H1 (cell line): Measurements from ENCODE around the gene UBQLNL. TPM values are rescaled to one million over a fixed set of nuclear protein-coding genes. Genes with fewer than 3 reads are reported as not detected.

Experiments
- CTCF ChIA-PET: fragments of 300-600 bp; sonication (Branson Sonifier 250); formaldehyde crosslinking; loops from one replicate; lab custom pipeline; 2021; ENCODE audit not compliant: partially characterized antibody; lab: Charles Lee
- POLR2A ChIA-PET: fragments of 300-600 bp; sonication (Branson Sonifier 250); formaldehyde crosslinking; loops from one replicate; lab custom pipeline; 2021; ENCODE audit warnings: inconsistent platforms; ENCODE audit not compliant: partially characterized antibody; lab: Charles Lee
- DNase-seq, 2 experiments: peaks; one replicate each; pipeline versions ENCODE4 v3.0.0 to v3.0.0-alpha.2; 2010 to 2022; ENCODE audit warnings: low spot score in 2 of 2, low read depth in 1 of 2, mixed read lengths in 1 of 2
- FAIRE-seq: peaks from 2 replicates; lab custom pipeline; 2011; peaks lifted over from hg19 to GRCh38; lab: Jason Lieb, UNC
- H2AFZ ChIP-seq: 2 replicates; pipeline ENCODE4 v1.8.1; 2012; ENCODE audit warnings: low read length, inconsistent platforms
- H2AK5ac ChIP-seq: 2 replicates; pipeline ENCODE4 v1.6.1; 2013; ENCODE audit warnings: low read depth, low read length
- H2BK120ac ChIP-seq: replicated peaks from 2 replicates; pipeline ENCODE3; 2013; ENCODE audit warnings: low read depth, low read length, inconsistent platforms
- H2BK12ac ChIP-seq: 2 replicates; pipeline ENCODE4 v1.6.1; 2013; ENCODE audit warnings: low read depth, low read length
- H2BK15ac ChIP-seq: 2 replicates; pipeline ENCODE4 v1.6.1; 2013; ENCODE audit warnings: low read length
- H2BK20ac ChIP-seq: 2 replicates; pipeline ENCODE4 v1.6.1; 2013; ENCODE audit warnings: low read length
- H2BK5ac ChIP-seq: 2 replicates; pipeline ENCODE4 v1.6.1; 2013; ENCODE audit warnings: low read depth, low read length
- H3K14ac ChIP-seq: 2 replicates; pipeline ENCODE4 v1.6.1; 2013; ENCODE audit warnings: inconsistent platforms; ENCODE audit not compliant: insufficient read length
- H3K18ac ChIP-seq: 2 replicates; pipeline ENCODE4 v1.6.1; 2013; ENCODE audit warnings: low read length; ENCODE audit errors: extremely low read depth
- H3K23ac ChIP-seq: 2 replicates; pipeline ENCODE4 v1.6.1; 2013; ENCODE audit warnings: inconsistent platforms; ENCODE audit not compliant: insufficient read length
- H3K23me2 ChIP-seq: 2 replicates; pipeline ENCODE4 v1.6.1; 2013; ENCODE audit warnings: low read depth, low read length
- H3K27ac ChIP-seq: 2 replicates; pipeline ENCODE4 v1.6.1; 2011; ENCODE audit warnings: low read depth, low read length, inconsistent platforms
- H3K27me3 ChIP-seq, 4 experiments: replicated peaks in 1 of 4; 1 replicate in 1 of 4; 2 replicates in 3 of 4; pipeline versions ENCODE4 v1.6.1 to v1.8.1; 2011 to 2013; ENCODE audit warnings: low read length in 3 of 4, mild to moderate bottlenecking in 3 of 4, inconsistent platforms in 2 of 4, mixed read lengths in 2 of 4, moderate library complexity in 1 of 4; ENCODE audit not compliant: control insufficient read depth in 3 of 4, insufficient read depth in 3 of 4; ENCODE audit errors: extremely low read depth in 1 of 4
- H3K36me3 ChIP-seq, 4 experiments: 2 replicates each; pipeline versions ENCODE4 v1.6.1 to v1.8.1; 2011 to 2013; ENCODE audit warnings: mild to moderate bottlenecking in 4 of 4, low read length in 3 of 4, moderate library complexity in 2 of 4, control low read depth in 1 of 4, inconsistent platforms in 1 of 4; ENCODE audit not compliant: insufficient read depth in 4 of 4, control insufficient read depth in 2 of 4
- H3K4ac ChIP-seq: replicated peaks from 2 replicates; pipeline ENCODE3; 2013; ENCODE audit warnings: low read length, low read depth, mixed read lengths, inconsistent platforms; ENCODE audit not compliant: insufficient read length
- H3K4me1 ChIP-seq, 4 experiments: replicated peaks in 1 of 4; 1 replicate in 1 of 4; 2 replicates in 3 of 4; pipeline versions ENCODE4 v1.6.1 to v1.8.1; 2011 to 2013; ENCODE audit warnings: low read length in 3 of 4, inconsistent platforms in 2 of 4, mixed read lengths in 1 of 4; ENCODE audit not compliant: insufficient read depth in 4 of 4, control insufficient read depth in 3 of 4
- H3K4me2 ChIP-seq, 2 experiments: 2 replicates each; pipeline versions ENCODE4 v1.6.1 to v1.8.1; 2011 to 2013; ENCODE audit warnings: low read depth in 2 of 2, low read length in 2 of 2, control low read depth in 1 of 2, inconsistent platforms in 1 of 2, mild to moderate bottlenecking in 1 of 2; ENCODE audit not compliant: insufficient read depth in 1 of 2
- H3K4me3 ChIP-seq, 4 experiments: fragments of 200-600, 300-600 bp in 1 of 4; sonication (generic), shearing (Covaris generic), sonication (Bioruptor Twin) in 1 of 4; 2 replicates each; pipeline versions ENCODE4 v1.5.1 to v1.8.1; 2011 to 2016; ENCODE audit warnings: low read length in 4 of 4, low read depth in 3 of 4, control low read depth in 2 of 4, inconsistent platforms in 2 of 4, mild to moderate bottlenecking in 2 of 4, mixed read lengths in 1 of 4, moderate library complexity in 1 of 4; ENCODE audit not compliant: insufficient read depth in 2 of 4; ENCODE audit errors: extremely low read depth in 1 of 4
- H3K56ac ChIP-seq: replicated peaks from 2 replicates; pipeline ENCODE3; 2013; ENCODE audit warnings: low read depth, mild to moderate bottlenecking, mixed read lengths, low read length, inconsistent platforms; ENCODE audit not compliant: insufficient read length
- H3K79me1 ChIP-seq: 2 replicates; pipeline ENCODE4 v1.6.1; 2013; ENCODE audit warnings: low read depth, low read length, control low read depth
- H3K79me2 ChIP-seq, 2 experiments: 2 replicates each; pipeline versions ENCODE4 v1.6.1 to v1.8.1; 2012 to 2013; ENCODE audit warnings: low read length in 2 of 2, mild to moderate bottlenecking in 2 of 2, inconsistent platforms in 1 of 2; ENCODE audit not compliant: insufficient read depth in 2 of 2, control insufficient read depth in 1 of 2
- H3K9ac ChIP-seq, 4 experiments: replicated peaks in 1 of 4; 1 replicate in 1 of 4; 2 replicates in 3 of 4; pipeline versions ENCODE4 v1.6.1 to v1.8.1; 2011 to 2013; ENCODE audit warnings: low read depth in 3 of 4, low read length in 3 of 4, control low read depth in 2 of 4, mild to moderate bottlenecking in 2 of 4, moderate library complexity in 2 of 4, inconsistent platforms in 1 of 4; ENCODE audit errors: extremely low read depth in 1 of 4
- H3K9me3 ChIP-seq, 2 experiments: 2 replicates each; pipeline versions ENCODE4 v1.6.1 to v1.8.1; 2012 to 2013; ENCODE audit warnings: mild to moderate bottlenecking in 2 of 2, moderate library complexity in 2 of 2, control low read depth in 1 of 2, inconsistent platforms in 1 of 2, low read depth in 1 of 2, low read length in 1 of 2, mixed read lengths in 1 of 2; ENCODE audit not compliant: insufficient read depth in 2 of 2
- H4K20me1 ChIP-seq, 2 experiments: replicated peaks in 1 of 2; 2 replicates each; pipeline versions ENCODE3 to v1.8.1; 2011 to 2013; ENCODE audit warnings: inconsistent platforms in 2 of 2, low read length in 2 of 2, mild to moderate bottlenecking in 1 of 2; ENCODE audit not compliant: insufficient read depth in 2 of 2, control insufficient read depth in 1 of 2
- H4K5ac ChIP-seq: 2 replicates; pipeline ENCODE4 v1.6.1; 2013; ENCODE audit warnings: low read length, low read depth, mixed read lengths, inconsistent platforms; ENCODE audit not compliant: insufficient read length
- H4K8ac ChIP-seq: 2 replicates; pipeline ENCODE4 v1.8.0; 2013; ENCODE audit warnings: mild to moderate bottlenecking, moderate library complexity, low read length, inconsistent platforms; ENCODE audit not compliant: insufficient read depth; ENCODE audit errors: extremely low read depth
- H4K91ac ChIP-seq: replicated peaks from 2 replicates; pipeline ENCODE3; 2013; ENCODE audit warnings: low read length, mixed read lengths, inconsistent platforms; ENCODE audit not compliant: insufficient read length
- ASH2L ChIP-seq: fragments of 200-600, 300-600 bp; sonication (generic); IDR thresholded peaks from one replicate; pipeline ENCODE4 v1.7.1; 2017; ENCODE audit warnings: low read length
- CBX5 ChIP-seq: fragments of 300-800, 300-1000 bp; sonication (generic); IDR thresholded peaks from 2 replicates; pipeline ENCODE4 v1.7.1; 2016; ENCODE audit warnings: antibody characterized with exemption, low read length, low read depth
- CEBPB ChIP-seq: IDR thresholded peaks from 2 replicates; pipeline ENCODE4 v1.6.1; 2012; ENCODE audit warnings: low read depth, low read length
- EP300 ChIP-seq, 2 experiments: IDR thresholded peaks; 1 replicate in 1 of 2; 2 replicates in 1 of 2; pipeline ENCODE4 v1.6.1; 2011 to 2012; ENCODE audit warnings: low read depth in 2 of 2, low read length in 2 of 2, mild to moderate bottlenecking in 2 of 2, borderline replicate concordance in 1 of 2, inconsistent platforms in 1 of 2, moderate library complexity in 1 of 2
- FOSL1 ChIP-seq: IDR thresholded peaks from 2 replicates; pipeline ENCODE4 v1.6.1; 2011; ENCODE audit warnings: mild to moderate bottlenecking, low read depth, low read length, moderate library complexity; ENCODE audit not compliant: insufficient read depth
- GABPA ChIP-seq: IDR thresholded peaks from 2 replicates; pipeline ENCODE4 v1.6.1; 2011; ENCODE audit warnings: mild to moderate bottlenecking, low read length, moderate library complexity, borderline replicate concordance; ENCODE audit not compliant: insufficient read depth
- KDM1A ChIP-seq: fragments of 200-600, 300-600 bp; sonication (generic); IDR thresholded peaks from 2 replicates; pipeline ENCODE4 v1.7.1; 2016; ENCODE audit warnings: mild to moderate bottlenecking, low read length, borderline replicate concordance
- POU5F1 ChIP-seq: IDR thresholded peaks from 2 replicates; pipeline ENCODE4 v1.6.1; 2011; ENCODE audit warnings: low read depth, mild to moderate bottlenecking, low read length, moderate library complexity
- SIRT6 ChIP-seq: IDR thresholded peaks from one replicate; pipeline ENCODE4 v1.7.1; 2012; ENCODE audit warnings: low read length, inconsistent platforms
- SP1 ChIP-seq: IDR thresholded peaks from 2 replicates; pipeline ENCODE4 v1.6.1; 2011; ENCODE audit warnings: low read depth, low read length
- SP2 ChIP-seq: IDR thresholded peaks from 2 replicates; pipeline ENCODE4 v1.6.1; 2012; ENCODE audit warnings: mild to moderate bottlenecking, low read length, inconsistent platforms
- TAF1 ChIP-seq: IDR thresholded peaks from 2 replicates; pipeline ENCODE4 v1.6.1; 2011; ENCODE audit warnings: mild to moderate bottlenecking, low read depth, low read length
- TAF7 ChIP-seq: optimal IDR thresholded peaks from 2 replicates; pipeline ENCODE3; 2011; ENCODE audit warnings: low read depth, mild to moderate bottlenecking, inconsistent platforms, low read length, moderate library complexity, borderline replicate concordance
- WGBS, 2 experiments: shearing (Covaris generic) in 1 of 2; methylation state at CpG; one replicate each; pipeline versions ENCODE4 v1.1.6 to v1.1.7; 2013 to 2015; ENCODE audit warnings: low lambda C conversion rate in 2 of 2, mixed read lengths in 2 of 2, inconsistent platforms in 1 of 2, low coverage in 1 of 2, missing lambda C conversion rate in 1 of 2; ENCODE audit not compliant: insufficient replicate concordance in 2 of 2, insufficient coverage in 1 of 2, insufficient read length in 1 of 2; ENCODE audit errors: extremely low coverage in 1 of 2, missing lambda C conversion rate in 1 of 2; 5-methylcytosine and 5-hydroxymethylcytosine counted together
- polyA plus RNA-seq, 7 experiments: library from polyadenylated mRNA; depleted of rRNA in 3 of 7; stranded (reverse) in 5 of 7; unstranded in 2 of 7; fragments of >200 nt in 5 of 7; fragments of 200-250 nt in 2 of 7; gene quantifications; 1 replicate in 5 of 7; 2 replicates in 1 of 7; 4 replicates in 1 of 7; pipeline versions ENCODE4 v1.2.1 to v1.2.3, GENCODE V29; 2011 to 2013; ENCODE audit warnings: missing spikeins in 2 of 7, mixed read lengths in 2 of 7
- total RNA-seq: library from RNA; stranded (reverse); fragmentation: NEBNext Ultra II Directional; extraction: Animal tissue kit (Norgen Biotek cat#: 25700); gene quantifications from 2 replicates; pipeline ENCODE4 v1.2.1, GENCODE V29; 2021
- TF ChIP-seq, protein P1 (sequence below): IDR thresholded peaks from 2 replicates; pipeline ENCODE4 v1.6.1; 2012; ENCODE audit warnings: low read length, inconsistent platforms

The UBQLNL gene
- total and polyA plus RNA-seq, 2 of the 8 experiments (the other 6 are each of a cell fraction or from before 2014, with no cell fraction given) = 0.35 TPM; not detected in 1

DNA sequence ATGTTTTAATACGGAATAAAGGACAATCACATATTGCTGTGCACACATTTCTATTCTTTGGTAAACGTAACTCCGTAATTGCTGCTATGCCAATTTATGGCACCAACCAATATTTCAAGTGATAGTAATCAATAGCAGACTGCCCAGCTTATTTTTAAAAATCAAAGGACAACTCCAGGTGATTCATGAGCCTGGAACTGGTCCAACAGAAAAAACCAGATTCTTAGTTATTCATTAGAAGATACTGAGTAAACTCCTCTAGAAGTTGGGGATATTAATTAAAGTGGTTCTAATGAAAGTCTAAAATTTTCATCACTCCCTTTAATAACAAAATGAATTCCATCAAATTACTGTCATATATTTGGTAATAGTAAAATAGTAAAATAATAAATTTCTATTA, 41.3 kb upstream of the UBQLNL start:
- FAIRE-seq = no peak
- POLR2A ChIA-PET = no interaction called here
- no peaks in the 10 kb centered on the region for H3K79me1 ChIP-seq
- TF ChIP-seq EP300 (IDR thresholded peaks at IDR 0.05; ENCODE audit: borderline replicate concordance in 1 of 2, low read depth in 2 of 2, low read length in 2 of 2) (no peak), CEBPB (no peak), SP2 (no peak), CBX5 (no peak), KDM1A (no peak), ASH2L (no peak), SP1 (no peak), TAF1 (no peak), GABPA (no peak), SIRT6 (no peak), FOSL1 (no peak), POU5F1 (no peak), TAF7 (no peak)
- TF ChIP-seq, protein P1, sequence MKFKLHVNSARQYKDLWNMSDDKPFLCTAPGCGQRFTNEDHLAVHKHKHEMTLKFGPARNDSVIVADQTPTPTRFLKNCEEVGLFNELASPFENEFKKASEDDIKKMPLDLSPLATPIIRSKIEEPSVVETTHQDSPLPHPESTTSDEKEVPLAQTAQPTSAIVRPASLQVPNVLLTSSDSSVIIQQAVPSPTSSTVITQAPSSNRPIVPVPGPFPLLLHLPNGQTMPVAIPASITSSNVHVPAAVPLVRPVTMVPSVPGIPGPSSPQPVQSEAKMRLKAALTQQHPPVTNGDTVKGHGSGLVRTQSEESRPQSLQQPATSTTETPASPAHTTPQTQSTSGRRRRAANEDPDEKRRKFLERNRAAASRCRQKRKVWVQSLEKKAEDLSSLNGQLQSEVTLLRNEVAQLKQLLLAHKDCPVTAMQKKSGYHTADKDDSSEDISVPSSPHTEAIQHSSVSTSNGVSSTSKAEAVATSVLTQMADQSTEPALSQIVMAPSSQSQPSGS = no peak

More for the DNA sequence above, 41.3 kb upstream of the UBQLNL start:
- WGBS, 2 experiments = 90% methylated on average over 3 of the region's 3 CpGs; no CpG with 5 or more reads in 1 of the 2 experiments
- Histone ChIP-seq H3K36me3 (no peaks in the 10 kb centered on the region), H3K27ac (no peak overlapping the region), H2BK20ac (no peak overlapping the region), H3K9me3 (no peaks in the 10 kb centered on the region), H2BK120ac (no peak overlapping the region), H2BK15ac (no peak overlapping the region), H3K27me3 (no peaks in the 10 kb centered on the region), H2AFZ (no peak overlapping the region), H3K18ac (no peak overlapping the region), H4K8ac (no peak overlapping the region), H3K9ac (no peak overlapping the region), H4K5ac (no peak overlapping the region), H3K23ac (no peak overlapping the region), H3K4me2 (no peak overlapping the region), H3K4me1 (peaks cover 0 to 6% (median 0%) of the 10 kb centered on the region in 4 experiments; a peak in 2 of 7 replicates), H2BK12ac (no peak overlapping the region), H4K20me1 (no peaks in the 10 kb centered on the region), H3K79me2 (no peaks in the 10 kb centered on the region), H4K91ac (no peak overlapping the region), H3K56ac (no peak overlapping the region), H3K23me2 (no peaks in the 10 kb centered on the region), H3K4ac (no peak overlapping the region), H3K14ac (no peak overlapping the region), H3K4me3 (no peak overlapping the region), H2BK5ac (no peak overlapping the region), H2AK5ac (no peak overlapping the region)
- DNase-seq = no peak
- CTCF ChIA-PET = no interaction called here
